ENCODE results near the gene CDHR4. TPM values are rescaled to one million over a fixed set of nuclear protein-coding genes. Genes with fewer than 3 reads are reported as not detected.
"Not testable (repeated sequence)": the region's sequence is repeated elsewhere in the genome, so short reads cannot be mapped to it uniquely, and the experiment has no call there.

CDHR4 gene
- total and polyA plus RNA-seq, 12 donors = 0.17 to 0.25 (median 0.23) TPM; not detected in 9

- DNase-seq = no peak
- no peaks in the 10 kb centered on the region for H3K27me3 ChIP-seq
- H3K9me3 ChIP-seq (replicated peaks in 1 of 3) = no peaks in the 10 kb centered on the region
- intact Hi-C loops (cut with DNase I) = no loop called here
- TF ChIP-seq, protein P1, sequence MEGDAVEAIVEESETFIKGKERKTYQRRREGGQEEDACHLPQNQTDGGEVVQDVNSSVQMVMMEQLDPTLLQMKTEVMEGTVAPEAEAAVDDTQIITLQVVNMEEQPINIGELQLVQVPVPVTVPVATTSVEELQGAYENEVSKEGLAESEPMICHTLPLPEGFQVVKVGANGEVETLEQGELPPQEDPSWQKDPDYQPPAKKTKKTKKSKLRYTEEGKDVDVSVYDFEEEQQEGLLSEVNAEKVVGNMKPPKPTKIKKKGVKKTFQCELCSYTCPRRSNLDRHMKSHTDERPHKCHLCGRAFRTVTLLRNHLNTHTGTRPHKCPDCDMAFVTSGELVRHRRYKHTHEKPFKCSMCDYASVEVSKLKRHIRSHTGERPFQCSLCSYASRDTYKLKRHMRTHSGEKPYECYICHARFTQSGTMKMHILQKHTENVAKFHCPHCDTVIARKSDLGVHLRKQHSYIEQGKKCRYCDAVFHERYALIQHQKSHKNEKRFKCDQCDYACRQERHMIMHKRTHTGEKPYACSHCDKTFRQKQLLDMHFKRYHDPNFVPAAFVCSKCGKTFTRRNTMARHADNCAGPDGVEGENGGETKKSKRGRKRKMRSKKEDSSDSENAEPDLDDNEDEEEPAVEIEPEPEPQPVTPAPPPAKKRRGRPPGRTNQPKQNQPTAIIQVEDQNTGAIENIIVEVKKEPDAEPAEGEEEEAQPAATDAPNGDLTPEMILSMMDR (IDR thresholded peaks at IDR 0.05) = no peak
- TF ChIP-seq POLR2A (IDR thresholded peaks at IDR 0.05) = no peak
- peaks cover 3 to 24% of the 10 kb centered on the region in 2 donors for H3K4me1 ChIP-seq (replicated peaks in 1 of 2)
- 58 to 77% (median 69%) methylated on average over 3 of the region's 3 CpGs for WGBS, 4 donors
- H3K4me3 ChIP-seq = peak overlapping the region in 2 of 4 donors; percentile 28 to 82
- no peaks in the 10 kb centered on the region for H3K36me3 ChIP-seq (replicated peaks in 1 of 2)
- H3K27ac ChIP-seq = peak overlapping the region in 4 of 5 donors; percentile 81 to 94 (median 90)
Measured at GRCh38 chr3:49787182-49787464, 12.6 kb downstream of the CDHR4 start.

- TF ChIP-seq, protein P1 (IDR thresholded peaks at IDR 0.05) = peak in 2 of 6 experiments; percentile 15 to 16
- peak; percentile 65 to 85 for TF ChIP-seq POLR2A (IDR thresholded peaks at IDR 0.05)
- peak within 1 kb of the TSS; percentile 81 to 94 (median 93) for H3K27ac ChIP-seq
- H3K9me3 ChIP-seq (replicated peaks in 1 of 3) = no peaks in the 10 kb centered on the region
- 2 to 13% (median 6%) methylated on average over 8 to 55 of the region's 55 CpGs for WGBS, 4 donors
- peak; percentile 100 for DNase-seq
- peaks cover 0 to 4% of the 10 kb centered on the region in 2 donors for H3K36me3 ChIP-seq (replicated peaks in 1 of 2)
- H3K4me3 ChIP-seq = peak within 1 kb of the TSS; percentile 53 to 99 (median 86)
- H3K27me3 ChIP-seq = no peaks in the 10 kb centered on the region
- peaks cover 3 to 24% of the 10 kb centered on the region in 2 donors for H3K4me1 ChIP-seq (replicated peaks in 1 of 2)
- intact Hi-C loops (cut with DNase I) = no loop called here
Measured at GRCh38 chr3:49786357-49787181, 13.1 kb downstream of the CDHR4 start, which contains the start of gene IP6K1. Gene IP6K1, minus strand, starts transcription at chr3:49786542. Its CDS starts 38,502 bp downstream, at chr3:49748040.

- no peaks in the 10 kb centered on the region for H3K9me3 ChIP-seq (replicated peaks in 1 of 3)
- DNase-seq = peak in 6 of 7 donors; percentile 48 to 71 (median 56)
- intact Hi-C loops (cut with DNase I) = no loop called here
- H3K36me3 ChIP-seq (replicated peaks in 1 of 2) = peaks cover 0 to 10% of the 10 kb centered on the region in 2 donors
- TF ChIP-seq, protein P1 (IDR thresholded peaks at IDR 0.05) = no peak
- no peak for TF ChIP-seq POLR2A (IDR thresholded peaks at IDR 0.05)
- 2 to 11% (median 4%) methylated on average over 9 to 50 of the region's 50 CpGs for WGBS, 4 donors
- H3K4me3 ChIP-seq = peak overlapping the region; percentile 53 to 99 (median 86)
- peak overlapping the region; percentile 81 to 94 (median 93) for H3K27ac ChIP-seq
- H3K4me1 ChIP-seq (replicated peaks in 1 of 2) = peaks cover 3 to 29% of the 10 kb centered on the region in 2 donors
- H3K27me3 ChIP-seq = no peaks in the 10 kb centered on the region
Measured at GRCh38 chr3:49785565-49786356, 13.9 kb downstream of the CDHR4 start.

- intact Hi-C loops (cut with DNase I); H3K9me3 ChIP-seq (replicated peaks in 1 of 3); H3K27ac ChIP-seq; H3K4me3 ChIP-seq; H3K27me3 ChIP-seq: not testable (repeated sequence)
- H3K36me3 ChIP-seq (replicated peaks in 1 of 2) = peaks cover 0 to 14% of the 10 kb centered on the region in 2 donors
- H3K4me1 ChIP-seq (replicated peaks in 1 of 2) = peaks cover 3 to 34% of the 10 kb centered on the region in 2 donors
- 94 to 98% (median 97%) methylated on average over 9 of the region's 9 CpGs for WGBS, 4 donors
- peak in 1 of 7 donors; percentile 12 for DNase-seq
Measured at GRCh38 chr3:49782277-49782676, 17.4 kb downstream of the CDHR4 start.
